PC-9 (cell line): Measurements from ENCODE around the gene MOCOS.

Experiments
- CTCF ChIP-seq: fragments of 200-600 bp; sonication (generic); conservative IDR thresholded peaks from 2 replicates; pipeline ENCODE4 v1.6.1; 2017; ENCODE audit warnings: mixed run types, antibody characterized with exemption, mild to moderate bottlenecking, moderate library complexity
- EZH2 ChIP-seq: fragments of 200-600 bp; sonication (generic); IDR thresholded peaks from 2 replicates; pipeline ENCODE4 v1.8.0; 2017; ENCODE audit warnings: antibody characterized with exemption, low read depth

- TF ChIP-seq CTCF: no peak
- TF ChIP-seq EZH2: no peak
Observed at GRCh38 chr18:36283448-36283847, 96.2 kb downstream of the MOCOS start.
